ENCODE measurements around the gene GTF2H3.

Gene GTF2H3

DNA sequence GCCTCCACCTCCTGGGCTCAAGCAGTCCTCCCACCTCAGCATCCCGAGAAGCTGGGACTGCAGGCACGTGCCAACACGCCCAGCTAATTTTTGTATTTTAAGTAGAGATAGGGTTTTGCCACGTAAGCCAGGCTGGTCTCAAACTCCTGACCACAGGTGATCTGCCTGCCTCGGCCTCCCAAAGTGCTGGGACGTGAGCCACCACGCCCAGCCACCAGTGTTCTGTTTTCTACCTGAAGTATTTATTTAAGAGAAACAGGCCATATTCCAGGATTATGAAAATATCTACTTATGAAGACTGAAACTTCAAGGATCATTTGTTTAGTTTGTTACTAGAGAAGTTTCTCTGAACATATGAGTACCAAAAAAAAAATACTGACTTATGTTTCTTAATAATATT, 10.3 kb downstream of the GTF2H3 start:
- DNase-seq (ENCODE audit: insufficient read length, low spot score) (no peak), FAIRE-seq (no peak)

DNA sequence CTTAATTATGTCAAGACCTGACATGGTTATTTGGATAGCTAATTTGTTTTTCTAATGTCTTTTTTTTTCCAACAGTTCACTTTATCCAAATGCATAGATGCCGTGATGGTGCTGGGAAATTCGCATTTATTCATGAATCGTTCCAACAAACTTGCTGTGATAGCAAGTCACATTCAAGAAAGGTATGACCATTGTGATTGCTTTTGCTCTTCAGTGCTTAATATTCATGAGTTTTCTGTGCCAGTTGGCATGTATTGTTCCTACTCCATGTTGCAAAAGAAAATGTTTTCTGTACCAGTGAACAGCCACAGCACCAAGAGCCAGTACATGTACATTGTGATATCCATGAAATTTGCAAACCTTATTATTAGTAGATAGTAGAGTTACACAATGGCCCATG, 11.8 kb downstream of the GTF2H3 start:
- FAIRE-seq (no peak), DNase-seq (ENCODE audit: insufficient read length, low spot score) (no peak)

DNA sequence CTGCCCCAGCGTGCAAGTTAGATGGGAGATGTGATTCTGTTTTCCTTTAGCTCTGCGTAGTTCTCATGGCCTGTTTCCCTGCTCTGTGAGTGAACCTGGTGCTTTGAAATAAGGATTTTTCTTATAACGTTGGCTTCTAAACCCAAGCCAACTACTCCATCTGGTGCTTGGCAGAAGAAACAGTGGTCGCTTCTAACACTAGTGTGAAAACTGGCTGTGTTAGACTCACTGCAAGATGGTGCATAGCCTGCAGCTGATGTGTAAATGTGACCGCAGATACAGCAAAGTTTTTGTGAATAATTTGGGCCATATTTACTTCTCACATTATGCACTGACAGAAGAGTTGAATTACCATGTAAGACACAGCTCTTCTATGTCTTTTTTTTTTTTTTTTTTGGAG, 12.2 kb downstream of the GTF2H3 start:
- DNase-seq (ENCODE audit: insufficient read length, low spot score) (no peak), FAIRE-seq (no peak)

DNA sequence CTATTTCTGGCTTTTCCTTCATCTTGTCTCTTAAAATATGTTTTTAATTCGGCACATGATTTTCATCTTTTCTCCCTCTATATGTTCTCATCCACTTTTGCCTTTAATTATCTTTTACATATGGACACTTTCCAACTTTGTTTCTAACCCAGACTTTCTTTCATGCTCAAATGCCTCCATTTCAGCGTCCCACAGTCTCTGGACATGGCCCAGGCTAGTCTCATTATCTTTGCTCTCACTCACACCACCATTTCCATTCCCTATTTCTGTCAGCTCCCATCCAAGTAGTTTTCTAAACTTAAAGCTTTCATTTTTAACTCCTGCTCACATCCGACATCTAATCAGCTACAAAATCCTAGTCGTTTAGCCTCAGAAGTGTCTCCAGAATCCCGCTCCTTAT, 14.8 kb downstream of the GTF2H3 start:
- DNase-seq (ENCODE audit: insufficient read length, low spot score) (no peak), FAIRE-seq (no peak)

DNA sequence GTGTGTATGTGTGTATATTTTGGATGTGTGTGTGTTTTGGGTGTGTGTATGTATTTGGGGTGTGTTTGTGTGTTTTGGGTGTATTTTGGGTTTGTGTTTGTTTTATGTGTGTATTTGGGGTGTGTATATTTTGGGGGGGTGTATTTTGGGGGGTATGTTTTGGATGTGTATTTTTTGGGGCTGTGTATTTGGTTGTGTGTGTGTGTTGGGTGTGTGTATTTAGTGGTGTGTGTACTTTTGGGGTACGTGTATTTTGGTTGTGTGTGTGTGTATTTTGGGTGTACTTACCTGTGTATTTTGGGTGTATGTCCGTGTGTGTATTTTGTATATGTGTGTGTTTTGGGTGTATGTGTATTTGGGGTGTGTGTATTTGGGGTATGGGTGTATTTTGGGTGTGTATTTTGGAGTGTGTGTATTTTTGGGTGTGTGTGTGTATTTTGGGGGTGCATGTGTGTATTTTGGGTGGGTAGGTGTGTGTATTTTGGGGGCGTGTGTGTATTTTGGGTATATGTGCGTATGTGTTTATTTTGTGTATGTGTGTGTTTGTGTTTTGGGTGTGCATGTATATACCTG, 20.6 kb downstream of the GTF2H3 start:
- FAIRE-seq, result no peak

DNA sequence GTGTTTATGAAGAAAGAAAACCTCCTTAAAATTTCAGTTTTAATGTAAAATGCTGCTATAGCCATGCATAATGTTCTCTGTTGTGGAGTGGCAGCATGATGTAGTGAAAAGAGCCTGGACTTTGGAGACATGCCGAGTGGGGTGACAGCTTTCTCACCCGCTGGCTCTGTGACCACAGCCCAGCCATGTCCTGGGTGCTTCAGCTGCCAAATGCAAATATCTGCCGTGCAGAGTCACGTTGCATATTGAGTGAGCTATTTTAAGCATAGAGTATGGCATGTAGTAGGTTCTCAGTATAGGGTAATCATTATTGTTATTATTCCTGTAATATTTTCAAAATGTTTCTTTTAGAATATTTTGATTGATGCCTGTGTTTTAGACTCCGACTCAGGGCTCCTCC, 21.8 kb downstream of the GTF2H3 start:
- DNase-seq (ENCODE audit: insufficient read length, low spot score) (peak; percentile 56), FAIRE-seq (peak; percentile 75)

More for the DNA sequence above, 20.6 kb downstream of the GTF2H3 start:
- DNase-seq (ENCODE audit: insufficient read length, low spot score), result no peak

DNA sequence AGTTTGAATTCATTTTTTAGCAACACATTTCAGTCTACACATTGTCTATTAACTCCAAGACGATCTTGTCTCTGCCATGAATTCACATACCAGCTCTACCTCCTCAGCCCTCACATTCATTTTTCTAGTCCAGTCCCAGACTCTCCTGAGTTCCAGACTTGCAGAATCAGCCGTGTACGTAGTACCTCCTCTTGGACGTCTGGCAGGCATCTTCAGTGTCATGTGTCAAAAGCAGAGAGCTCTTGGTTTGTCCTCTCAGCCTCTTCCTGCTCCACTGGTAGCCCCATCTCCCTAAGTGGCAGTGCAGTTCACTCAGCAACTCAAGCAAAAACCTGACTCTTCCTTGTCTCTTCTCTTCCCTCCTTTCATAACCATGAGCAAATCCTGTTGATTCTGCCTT, 22.8 kb downstream of the GTF2H3 start:
- FAIRE-seq, result no peak
- no peak for DNase-seq (ENCODE audit: insufficient read length, low spot score)

DNA sequence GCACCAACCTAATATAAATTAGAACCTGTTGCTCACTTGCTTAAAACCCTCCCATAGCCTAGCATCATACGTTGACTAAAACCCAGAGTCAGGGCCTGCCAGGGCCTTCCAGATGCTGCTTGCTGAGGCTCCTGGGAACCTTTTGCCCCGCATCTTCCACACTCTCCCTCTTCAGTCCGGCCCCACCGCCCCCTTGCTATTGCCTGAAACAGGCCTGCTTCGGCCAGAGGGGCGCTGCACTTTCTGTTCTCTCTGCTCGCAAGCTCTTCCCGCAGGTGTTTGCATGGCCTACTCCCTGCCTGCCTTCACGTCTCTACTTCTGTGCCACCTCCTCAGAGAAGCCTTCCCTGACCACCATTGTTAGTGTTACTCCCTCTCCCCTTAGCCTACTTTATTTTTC, 23.6 kb downstream of the GTF2H3 start:
- no peak for FAIRE-seq
- DNase-seq (ENCODE audit: insufficient read length, low spot score), result no peak

DNA sequence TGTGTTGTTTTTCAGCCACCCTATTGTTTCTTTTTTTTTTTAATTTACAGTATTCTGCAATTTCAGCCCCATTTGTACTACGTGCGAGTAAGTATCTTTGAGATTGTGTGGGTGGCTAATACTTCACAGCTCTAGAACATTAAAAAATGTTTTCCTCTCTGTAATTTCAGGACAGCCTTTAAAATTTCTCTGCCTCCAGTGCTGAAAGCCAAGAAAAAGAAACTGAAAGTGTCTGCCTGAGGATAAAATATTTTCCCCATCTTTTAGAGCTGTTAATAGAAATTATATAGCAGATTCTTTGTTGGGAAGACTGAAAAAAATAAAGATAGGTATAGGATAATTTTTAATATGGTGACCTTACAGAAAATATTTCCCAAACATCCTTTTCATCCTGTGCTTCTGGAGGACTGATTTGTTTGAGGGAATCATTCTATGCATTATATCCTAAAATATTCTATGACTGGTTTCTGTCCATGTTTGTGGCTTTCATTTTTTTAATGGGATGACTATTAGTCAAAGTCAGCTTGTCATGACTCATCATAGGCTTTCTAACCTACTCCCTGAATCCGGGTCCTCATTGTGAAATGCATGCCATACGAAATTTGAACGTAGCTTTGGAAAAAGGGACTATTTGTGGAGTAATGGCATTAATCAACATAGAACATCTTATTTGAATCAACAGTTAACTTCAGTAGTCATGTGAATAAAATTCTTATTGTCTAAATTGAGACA, 26.5 kb downstream of the GTF2H3 start:
- peak; percentile 67 for FAIRE-seq
- no peak for DNase-seq (ENCODE audit: insufficient read length, low spot score)

DNA sequence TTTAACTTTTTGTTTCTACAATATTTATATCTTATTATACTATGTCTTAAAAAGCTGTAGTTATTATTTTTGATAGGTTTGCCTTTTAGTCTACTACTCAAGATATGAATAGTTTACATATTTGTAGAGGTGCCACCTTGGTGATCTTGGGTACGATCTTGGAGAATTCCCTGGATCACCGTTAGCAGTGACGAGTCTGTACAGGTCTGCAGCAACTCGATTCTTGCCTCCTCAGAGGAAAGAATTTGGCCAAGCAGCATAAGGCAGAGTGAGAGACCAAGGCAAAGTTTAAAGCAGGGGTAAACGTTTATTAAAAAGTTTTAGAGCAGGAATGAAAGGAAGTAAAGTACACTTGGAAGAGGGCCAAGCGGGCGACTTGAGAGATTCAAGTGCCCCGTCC, 34.1 kb downstream of the GTF2H3 start:
- FAIRE-seq (no peak), DNase-seq (ENCODE audit: insufficient read length, low spot score) (no peak)

DNA sequence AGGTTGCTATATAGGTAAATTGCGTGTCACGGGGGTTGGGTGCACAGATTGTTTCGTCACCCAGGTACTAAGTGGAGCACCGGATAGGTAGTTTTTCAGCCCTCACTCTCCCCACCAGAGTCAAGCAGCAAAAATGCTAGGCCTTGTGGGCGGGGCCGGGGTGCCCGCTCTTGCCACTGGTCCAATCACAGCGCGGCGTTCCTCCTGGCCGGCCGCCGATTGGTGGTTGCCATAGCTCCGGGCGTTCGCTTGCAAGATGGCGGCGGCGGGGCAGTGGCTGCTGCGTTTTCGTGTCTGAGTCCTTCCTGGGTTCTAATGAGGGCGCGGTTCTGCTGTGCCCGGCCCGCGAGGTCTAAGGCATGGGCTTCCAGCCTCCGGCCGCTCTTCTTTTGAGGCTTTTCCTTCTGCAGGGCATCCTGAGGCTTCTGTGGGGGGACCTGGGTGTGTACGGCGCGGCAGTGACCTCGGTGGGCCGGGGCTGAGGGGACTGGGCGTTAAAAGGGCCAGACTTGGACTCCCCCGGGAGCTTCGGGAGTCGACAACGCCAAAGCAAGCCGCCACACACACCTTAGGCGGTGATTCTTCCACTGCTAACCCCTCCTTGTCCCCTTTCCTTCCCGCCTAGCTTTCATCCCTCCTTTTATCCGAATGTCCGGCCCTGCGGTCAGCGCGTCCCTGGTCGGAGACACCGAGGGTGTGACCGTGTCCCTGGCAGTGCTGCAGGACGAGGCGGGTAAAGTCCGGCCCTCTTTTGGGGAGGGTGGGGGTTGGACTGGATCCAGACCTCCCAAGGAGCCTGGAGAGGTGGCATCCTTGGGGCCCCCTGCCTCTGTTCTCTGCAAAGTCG, 37.5 kb downstream of the GTF2H3 start, which contains the start of gene TCTN2:
TCTN2 (plus strand) TSS at position 232 of the 847 bp plus-strand sequence; CDS start at position 360, 128 bp downstream.
- peak; percentile 88 for FAIRE-seq
- DNase-seq (ENCODE audit: insufficient read length, low spot score), result peak; percentile 95

DNA sequence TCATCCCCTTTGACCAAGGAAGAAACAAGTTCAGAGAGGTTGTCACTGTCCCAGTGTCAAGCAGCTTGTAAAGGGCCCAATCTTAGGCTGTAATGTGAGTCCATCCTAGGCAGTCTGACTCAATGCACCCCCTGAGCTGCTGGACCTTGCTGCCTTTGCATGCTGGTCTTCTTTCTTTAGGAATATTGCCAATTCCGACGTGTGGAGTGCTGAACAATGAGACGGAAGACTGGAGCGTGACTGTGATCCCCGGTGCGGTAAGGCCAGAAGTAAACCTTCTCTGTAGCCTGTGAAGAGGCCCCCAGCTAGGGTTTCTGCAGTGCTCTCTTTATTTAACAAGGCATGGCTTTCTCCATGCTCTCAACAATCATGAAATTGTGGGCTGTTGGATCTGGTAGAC, 38.2 kb downstream of the GTF2H3 start:
- no peak for FAIRE-seq
- no peak for DNase-seq (ENCODE audit: insufficient read length, low spot score)

DNA sequence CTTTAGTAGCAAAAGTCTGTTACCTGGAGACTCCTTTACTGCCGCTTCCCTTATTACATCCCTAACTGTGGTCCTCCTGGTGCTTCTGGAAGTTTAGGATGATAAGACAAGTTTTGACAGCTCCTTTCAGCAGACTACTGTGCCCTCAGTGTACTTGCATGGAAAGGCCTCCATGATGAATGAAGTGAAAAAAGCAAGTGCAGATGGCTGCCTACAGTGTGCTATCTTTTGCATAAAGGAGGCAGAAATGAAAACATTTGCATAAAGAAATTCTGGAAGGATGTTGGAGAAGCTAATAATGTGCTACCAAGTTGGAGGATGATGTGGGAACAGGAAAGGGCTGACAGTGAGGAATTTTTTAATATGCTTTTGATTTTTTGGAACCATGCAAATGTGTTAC, 41.8 kb downstream of the GTF2H3 start:
- no peak for DNase-seq (ENCODE audit: insufficient read length, low spot score)
- FAIRE-seq, result no peak

DNA sequence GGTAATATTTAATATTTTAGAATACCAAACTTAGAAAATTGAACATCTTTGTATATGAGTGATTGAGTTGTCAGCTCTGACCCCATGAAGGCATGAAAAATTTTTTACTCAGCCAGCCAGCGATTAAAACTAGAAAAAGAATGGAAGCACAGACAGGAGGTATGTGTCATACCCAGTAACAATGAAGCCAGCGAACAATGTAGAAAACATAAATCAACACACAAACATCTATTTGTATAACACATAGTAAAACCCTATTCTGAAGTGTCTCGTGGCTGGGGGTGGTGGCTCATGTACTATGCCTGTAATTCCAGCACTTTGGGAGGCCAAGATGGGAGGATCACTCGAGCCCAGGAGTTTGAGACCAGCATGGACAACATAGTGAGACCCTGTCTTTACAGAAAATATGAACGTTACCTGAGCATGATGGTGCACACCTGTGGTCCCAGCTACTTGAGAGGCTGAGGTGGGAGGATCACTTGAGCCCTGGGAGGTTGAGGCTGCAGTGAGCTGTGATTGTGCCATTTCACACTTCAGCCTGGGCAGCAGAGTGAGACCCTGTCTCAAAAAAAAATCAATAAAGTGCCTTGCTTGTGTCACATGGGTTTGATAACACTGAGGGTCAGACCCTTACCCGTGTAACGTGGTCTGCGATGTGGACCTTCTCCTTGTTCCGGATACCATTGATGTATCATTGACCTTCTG, 43.1 kb downstream of the GTF2H3 start:
- FAIRE-seq, result no peak
- DNase-seq (ENCODE audit: insufficient read length, low spot score), result no peak

DNA sequence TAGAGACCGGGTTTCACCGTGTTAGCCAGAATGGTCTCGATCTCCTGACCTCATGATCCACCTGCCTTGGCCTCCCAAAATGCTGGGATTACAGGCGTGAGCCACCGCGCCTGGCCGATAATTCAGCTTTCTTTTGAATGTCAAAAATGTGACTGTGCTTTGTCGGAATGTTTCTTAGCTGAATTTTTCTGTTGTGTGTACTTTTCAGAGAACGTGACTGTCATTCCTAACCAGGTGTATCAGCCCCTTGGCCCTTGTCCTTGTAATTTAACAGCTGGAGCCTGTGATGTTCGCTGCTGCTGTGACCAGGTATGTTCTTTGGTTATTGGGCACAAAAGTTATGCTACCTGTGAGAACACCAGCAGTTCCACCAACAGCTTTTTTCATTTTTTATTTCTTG, 45.4 kb downstream of the GTF2H3 start:
- FAIRE-seq, result no peak
- no peak for DNase-seq (ENCODE audit: insufficient read length, low spot score)

DNA sequence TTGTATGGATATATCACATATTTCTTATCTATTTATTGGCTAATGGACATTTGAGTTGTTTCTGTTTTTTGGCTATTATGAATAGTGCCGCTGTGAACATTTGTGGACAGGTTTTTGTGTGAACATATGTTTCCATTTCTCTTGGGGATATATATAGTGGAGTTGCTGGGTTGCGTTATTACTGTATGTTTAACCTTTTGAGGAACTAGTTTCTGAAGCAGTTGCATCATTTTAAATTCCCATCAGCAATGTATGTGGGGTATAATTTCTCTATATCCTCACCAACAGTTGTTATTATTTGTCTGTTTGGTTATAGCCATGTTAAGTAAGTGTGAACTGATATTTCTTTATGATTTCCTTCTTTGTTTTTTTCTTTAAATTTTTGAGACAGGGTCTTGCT, 48.0 kb downstream of the GTF2H3 start:
- DNase-seq (ENCODE audit: insufficient read length, low spot score) (no peak), FAIRE-seq (no peak)

DNA sequence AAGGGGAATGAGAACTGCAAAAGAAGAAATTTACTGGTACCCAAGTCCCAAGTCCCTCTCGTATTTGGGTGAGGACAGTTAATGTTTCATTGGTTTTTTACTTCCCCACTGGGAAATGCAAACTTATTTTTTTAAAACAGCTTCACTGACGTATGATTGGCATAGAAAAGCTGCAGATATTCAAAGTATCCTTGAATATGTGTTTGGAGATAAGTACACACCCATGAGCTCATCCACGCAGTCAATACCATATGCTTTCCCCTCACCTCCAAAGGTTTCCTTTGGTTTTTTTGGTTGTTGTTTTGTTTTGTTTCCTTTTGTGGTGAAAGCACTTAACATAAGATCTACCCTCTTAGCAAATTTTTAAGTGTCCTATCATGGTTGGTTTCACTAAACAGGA, 50.3 kb downstream of the GTF2H3 start:
- FAIRE-seq, result no peak
- DNase-seq (ENCODE audit: insufficient read length, low spot score), result no peak

DNA sequence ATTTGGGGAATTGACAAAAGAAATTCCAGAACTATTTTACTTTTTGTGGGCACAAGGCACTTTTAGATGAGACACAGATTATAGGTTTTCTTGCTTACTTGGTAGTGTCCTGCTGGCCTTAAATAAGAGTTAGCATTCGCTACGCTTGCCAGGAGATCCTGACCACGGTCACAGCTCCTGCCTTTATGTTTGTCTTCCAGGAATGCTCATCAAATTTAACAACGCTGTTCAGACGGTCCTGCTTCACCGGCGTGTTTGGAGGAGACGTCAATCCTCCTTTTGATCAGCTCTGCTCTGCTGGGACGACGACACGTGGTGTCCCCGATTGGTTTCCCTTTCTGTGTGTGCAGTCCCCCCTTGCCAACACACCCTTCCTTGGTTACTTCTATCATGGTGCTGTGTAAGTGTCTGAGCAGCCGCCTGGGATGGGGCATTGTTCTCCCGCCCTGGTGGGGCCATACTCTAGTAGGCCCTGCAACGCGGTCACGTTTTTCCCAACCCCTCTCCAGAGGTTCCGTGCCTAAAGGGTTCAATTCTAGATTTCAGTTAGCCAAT, 53.1 kb downstream of the GTF2H3 start:
- no peak for DNase-seq (ENCODE audit: insufficient read length, low spot score)
- no peak for FAIRE-seq

DNA sequence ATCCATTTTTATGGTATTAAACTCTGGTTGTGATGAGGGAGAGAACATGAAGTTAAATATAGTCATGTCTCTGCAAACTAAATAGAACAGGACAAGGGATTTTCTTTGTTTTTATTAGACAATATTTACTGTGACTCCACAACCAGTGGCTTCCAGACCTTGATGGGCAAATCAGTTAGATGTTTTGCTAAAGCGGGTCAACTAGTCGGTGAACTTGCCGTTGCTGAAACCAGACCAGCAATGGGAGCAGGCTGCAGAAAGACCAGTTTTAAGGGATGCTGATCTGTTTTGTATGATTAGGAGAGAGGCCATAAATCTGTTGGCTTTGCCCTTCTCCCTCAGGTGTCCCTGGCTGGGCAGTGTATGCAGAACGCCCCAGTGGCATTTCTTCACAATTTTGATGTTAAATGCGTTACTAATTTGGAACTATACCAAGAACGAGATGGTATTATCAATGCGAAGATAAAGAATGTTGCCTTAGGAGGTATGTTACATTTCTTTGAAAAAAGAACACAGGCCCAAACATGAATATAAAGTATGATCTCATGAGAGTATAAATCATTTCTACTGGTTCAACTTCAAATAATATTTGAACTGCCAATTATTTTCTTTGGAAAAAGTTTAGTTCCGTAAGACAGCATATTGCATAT, 56.7 kb downstream of the GTF2H3 start:
- FAIRE-seq (no peak), DNase-seq (ENCODE audit: insufficient read length, low spot score) (no peak)

DNA sequence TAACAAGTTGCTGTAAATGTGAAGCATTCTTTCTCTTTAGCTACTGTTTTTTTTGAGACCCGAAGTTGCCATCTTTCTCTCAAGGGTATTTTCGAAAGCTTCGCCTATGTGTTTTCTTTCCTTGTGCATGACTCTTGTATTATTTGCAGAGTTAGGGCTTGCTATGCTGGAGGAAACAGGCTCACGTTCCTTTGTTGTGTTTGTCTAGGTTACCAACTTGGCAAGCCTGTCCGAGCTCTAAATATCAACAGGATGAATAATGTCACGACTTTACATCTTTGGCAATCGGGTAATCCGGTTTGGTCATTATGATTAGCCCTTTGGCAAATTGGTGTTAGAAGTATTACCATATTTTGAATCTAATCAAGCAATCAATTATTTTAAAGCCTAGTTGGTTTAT, 62.6 kb downstream of the GTF2H3 start:
- no peak for FAIRE-seq
- no peak for DNase-seq (ENCODE audit: insufficient read length, low spot score)

Data from GM19239 (cell line).